T-helper 22 cell (primary cell): ENCODE results near the gene LRRC43.

Experiments used
- DNase-seq: peaks from one replicate; pipeline ENCODE4 v3.0.0-alpha.2; 2020; ENCODE audit warnings: low read depth

Gene LRRC43

GRCh38 chr12:122225683-122226365, 42.9 kb downstream of the LRRC43 start, which contains the start of gene DIABLO:
DIABLO (minus strand) TSS chr12:122226052; CDS start chr12:122226014, 38 bp downstream.
- DNase-seq = peak; percentile 100

GRCh38 chr12:122226366-122227125, 43.6 kb downstream of the LRRC43 start:
- no peak for DNase-seq

DNA sequence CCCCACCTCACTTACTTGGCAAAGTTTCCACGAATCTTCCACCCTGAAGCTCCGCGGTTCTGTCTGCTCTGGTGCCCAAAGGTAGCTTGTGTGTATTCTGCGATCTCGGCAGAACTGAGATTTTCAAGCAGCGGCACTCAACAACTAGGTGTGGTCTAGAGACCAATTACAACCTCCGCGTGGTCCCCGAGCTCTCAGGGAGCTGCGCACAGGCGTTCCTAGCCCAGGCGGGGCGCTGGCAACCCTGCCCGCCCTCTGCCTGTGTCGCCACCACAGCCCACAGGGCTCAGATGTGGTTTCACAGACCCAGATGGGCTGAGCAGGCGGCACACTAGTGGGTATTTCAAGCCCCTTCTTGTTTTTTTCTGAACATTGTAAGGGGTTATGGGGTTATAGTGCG, 44.4 kb downstream of the LRRC43 start:
- DNase-seq = peak; percentile 47

GRCh38 chr12:122228092-122228491, 45.2 kb downstream of the LRRC43 start:
- DNase-seq = no peak

- no peak for DNase-seq
These were observed 47.9 kb downstream of the LRRC43 start for GRCh38 chr12:122230798-122231197.

GRCh38 chr12:122232691-122233090, 49.8 kb downstream of the LRRC43 start:
- no peak for DNase-seq

GRCh38 chr12:122235741-122236140, 52.8 kb downstream of the LRRC43 start:
- no peak for DNase-seq

DNA sequence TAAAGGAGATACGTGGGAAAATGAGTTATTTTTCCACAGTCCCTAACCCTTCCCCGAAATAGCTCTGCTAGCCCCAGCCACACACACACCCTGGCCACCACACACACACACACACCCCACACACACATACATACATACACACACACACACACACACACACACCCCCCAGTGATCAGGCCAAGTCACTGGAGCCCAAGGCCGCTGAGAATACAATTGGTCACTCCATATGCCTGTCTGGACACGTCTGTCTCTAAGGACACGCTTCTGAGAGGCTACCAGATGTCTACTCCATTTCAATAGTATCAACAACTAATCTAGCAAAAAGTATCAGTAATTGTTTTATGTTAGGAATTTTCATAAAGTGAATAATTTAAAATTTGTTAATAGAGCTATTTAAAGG, 55.9 kb downstream of the LRRC43 start:
- DNase-seq = no peak

- no peak for DNase-seq
These were observed 61.0 kb downstream of the LRRC43 start for GRCh38 chr12:122243965-122244364.

GRCh38 chr12:122244565-122245371, 61.8 kb downstream of the LRRC43 start:
- DNase-seq = no peak

- no peak for DNase-seq
These were observed 62.6 kb downstream of the LRRC43 start for GRCh38 chr12:122245553-122245952.

GRCh38 chr12:122250047-122250446, 67.1 kb downstream of the LRRC43 start:
- no peak for DNase-seq

- no peak for DNase-seq
These were observed 67.6 kb downstream of the LRRC43 start for GRCh38 chr12:122250536-122250935.
